A673 (cell line): ENCODE measurements around the gene SH3BP2. TPM values are rescaled to one million over a fixed set of nuclear protein-coding genes. Genes with fewer than 3 reads are reported as not detected.

Experiments used
- BruUV-seq: library from RNA; stranded (reverse); fragments of 400-500 nt; replicated peaks from 2 replicates; lab custom pipeline; 2021; lab: Mats Ljungman, UMichigan
- CTCF ChIA-PET: fragments of 300-600 bp; sonication (Branson Sonifier 250); formaldehyde crosslinking; loops from one replicate; lab custom pipeline; 2022; ENCODE audit warnings: antibody characterized with exemption; lab: Charles Lee
- POLR2A ChIA-PET: fragments of 300-600 bp; sonication (Branson Sonifier 250); formaldehyde crosslinking; loops from one replicate; lab custom pipeline; 2022; ENCODE audit warnings: antibody characterized with exemption; ENCODE audit not compliant: low non-redundant PET; lab: Charles Lee
- DNase-seq: peaks from one replicate; pipeline ENCODE4 v3.0.0-alpha.2; 2015; ENCODE audit warnings: low spot score
- H3K27ac ChIP-seq: fragments of 200-600 bp; sonication (generic); 2 replicates; pipeline ENCODE4 v1.5.1; 2016; ENCODE audit warnings: mixed run types, low read depth, mild to moderate bottlenecking, mixed read lengths, antibody characterized with exemption, low read length; ENCODE audit not compliant: poor library complexity, severe bottlenecking
- H3K27me3 ChIP-seq: fragments of 200-600 bp; sonication (generic); replicated peaks from 2 replicates; pipeline ENCODE4 v1.6.1; 2017; ENCODE audit warnings: mixed run types, low read depth, mild to moderate bottlenecking, mixed read lengths, antibody characterized with exemption, low read length; ENCODE audit not compliant: insufficient read depth, poor library complexity
- H3K36me3 ChIP-seq: fragments of 200-600 bp; sonication (generic); 2 replicates; pipeline ENCODE4 v1.6.1; 2016; ENCODE audit warnings: mixed run types, mild to moderate bottlenecking, mixed read lengths, antibody characterized with exemption, low read length; ENCODE audit not compliant: insufficient read depth, poor library complexity, severe bottlenecking
- H3K4me1 ChIP-seq: fragments of 200-600 bp; sonication (generic); 2 replicates; pipeline ENCODE4 v1.6.1; 2017; ENCODE audit warnings: mixed run types, mild to moderate bottlenecking, mixed read lengths, antibody characterized with exemption, low read length; ENCODE audit not compliant: insufficient read depth, poor library complexity, severe bottlenecking
- H3K4me3 ChIP-seq: fragments of 200-600 bp; sonication (generic); 2 replicates; pipeline ENCODE4 v1.5.1; 2016; ENCODE audit warnings: low read depth, mixed run types, mild to moderate bottlenecking, mixed read lengths, low read length; ENCODE audit not compliant: poor library complexity, severe bottlenecking
- H3K9me3 ChIP-seq: fragments of 200-600 bp; sonication (generic); 2 replicates; pipeline ENCODE4 v1.6.1; 2016; ENCODE audit warnings: mixed run types, low read depth, mild to moderate bottlenecking, mixed read lengths, antibody characterized with exemption, low read length; ENCODE audit not compliant: poor library complexity, severe bottlenecking
- CTCF ChIP-seq: fragments of 300-800, 200-600 bp; sonication (generic); conservative IDR thresholded peaks from 2 replicates; pipeline ENCODE4 v1.5.1; 2017; ENCODE audit warnings: low read depth, mild to moderate bottlenecking, antibody characterized with exemption, low read length, moderate library complexity, mixed read lengths
- EZH2 ChIP-seq: fragments of 200-600 bp; sonication (generic); IDR thresholded peaks from 2 replicates; pipeline ENCODE4 v1.6.1; 2017; ENCODE audit warnings: borderline replicate concordance, low read depth, mild to moderate bottlenecking, mixed read lengths, antibody characterized with exemption, low read length; ENCODE audit not compliant: poor library complexity, severe bottlenecking
- intact Hi-C: fragments of 100-400 bp; cut with micrococcal nuclease; formaldehyde crosslinking; loops from one replicate; pipeline ENCODE4 v1.10.0; 2022; ENCODE audit not compliant: unreplicated experiment
- total RNA-seq: library from RNA; stranded (reverse); gene quantifications from 2 replicates; pipeline ENCODE4 v1.2.3, GENCODE V29; 2021

Gene SH3BP2
- total RNA-seq, 1 experiment from 2014 or later, result 34.4 TPM

- H3K27ac ChIP-seq, result peak overlapping the region; percentile 77
- BruUV-seq, result no TSS peak
- ChIA-PET CTCF (no interaction called here), POLR2A (no interaction called here)
- no peaks in the 10 kb centered on the region for H3K27me3 ChIP-seq
- peak overlapping the region; percentile 77 for H3K4me3 ChIP-seq
- H3K4me1 ChIP-seq, result no peaks in the 10 kb centered on the region
- TF ChIP-seq CTCF (no peak), EZH2 (no peak)
- intact Hi-C loops, result no loop called here
- H3K9me3 ChIP-seq, result no peaks in the 10 kb centered on the region
- H3K36me3 ChIP-seq, result no peaks in the 10 kb centered on the region
- no peak for DNase-seq
These were observed 37.8 kb upstream of the SH3BP2 start for GRCh38 chr4:2754848-2755819.

- TF ChIP-seq CTCF (0 out of 2 replicates have a peak, but pooled peaks have one; percentile 10), EZH2 (no peak)
- no TSS peak for BruUV-seq
- Histone ChIP-seq H3K4me1 (no peaks in the 10 kb centered on the region), H3K27ac (peak within 1 kb of the TSS; percentile 77), H3K4me3 (peak within 1 kb of the TSS; percentile 77), H3K9me3 (no peaks in the 10 kb centered on the region), H3K27me3 (no peaks in the 10 kb centered on the region), H3K36me3 (no peaks in the 10 kb centered on the region)
- ChIA-PET POLR2A (no interaction called here), CTCF (no interaction called here)
- peak; percentile 71 for DNase-seq
- intact Hi-C loops, result no loop called here
These were observed 36.8 kb upstream of the SH3BP2 start, which contains the start of gene TNIP2 for GRCh38 chr4:2755821-2756690. Gene TNIP2, minus strand, starts transcription at chr4:2756336. Its CDS starts 47 bp downstream, at chr4:2756289.

DNA sequence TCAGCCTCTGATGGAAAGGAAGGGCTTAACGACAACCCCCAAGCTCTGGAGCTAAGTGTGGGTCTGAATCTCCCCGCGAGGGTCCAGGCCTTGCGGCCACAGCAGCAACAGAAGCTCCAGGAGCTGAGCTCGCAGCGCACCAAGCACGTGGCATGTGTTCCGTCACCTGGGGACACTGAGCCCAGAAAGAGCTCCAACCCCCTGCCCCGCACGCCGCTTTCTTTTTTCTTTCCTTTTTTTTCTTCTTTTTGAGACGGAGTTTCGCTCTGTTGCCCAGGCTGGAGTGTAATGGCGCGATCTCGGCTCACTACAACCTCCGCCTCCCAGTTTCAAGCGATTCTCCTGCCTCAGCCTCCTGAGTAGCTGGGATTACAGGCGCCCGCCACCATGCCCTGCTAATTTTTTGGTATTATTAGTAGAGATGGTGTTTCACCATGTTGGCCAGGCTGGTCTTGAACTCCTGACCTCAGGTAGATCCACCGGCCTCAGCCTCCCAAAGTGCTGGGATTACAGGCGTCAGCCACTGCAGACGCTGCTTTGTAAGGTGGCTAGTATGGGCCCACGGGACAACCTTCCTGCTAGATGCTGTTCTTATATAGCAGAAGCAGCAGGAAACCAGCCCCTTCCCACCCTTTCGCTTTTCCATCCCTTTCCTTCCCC is 36.1 kb upstream of the SH3BP2 start:
- CTCF ChIA-PET, result no interaction called here
- intact Hi-C loops, result no loop called here
- BruUV-seq, result no TSS peak
- no peak for DNase-seq
- POLR2A ChIA-PET, result no interaction called here
- Histone ChIP-seq H3K27me3 (no peaks in the 10 kb centered on the region), H3K9me3 (no peaks in the 10 kb centered on the region), H3K4me1 (no peaks in the 10 kb centered on the region), H3K27ac (no peak overlapping the region), H3K36me3 (no peaks in the 10 kb centered on the region), H3K4me3 (peak overlapping the region; percentile 77)
- TF ChIP-seq CTCF (no peak), EZH2 (no peak)
